Measurements from ENCODE around the gene LAP3.

DNA sequence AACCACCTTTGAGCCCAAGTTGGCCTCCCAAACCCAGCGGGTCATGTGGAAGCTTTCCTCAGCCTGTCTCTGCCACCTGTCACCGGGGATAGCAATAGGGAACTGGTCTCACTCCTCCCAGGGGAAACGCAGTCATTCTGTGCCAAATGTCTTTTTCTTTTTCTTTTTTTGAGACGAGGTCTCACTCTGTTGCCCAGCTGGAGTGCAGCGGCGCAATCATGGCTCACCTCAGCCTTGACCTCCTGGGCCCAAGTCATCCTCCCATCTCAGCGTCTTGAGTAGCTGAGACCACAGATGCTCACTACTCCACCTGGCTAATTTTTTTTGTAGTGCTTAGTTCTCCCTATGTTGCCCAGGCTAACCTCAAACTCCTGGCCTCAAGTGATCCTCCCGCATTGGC is 77.7 kb downstream of the LAP3 start:
- TF ChIP-seq GATA3 (IDR thresholded peaks at IDR 0.05; ENCODE audit: low read depth, low read length), result no peak
- TF ChIP-seq GATA2 (IDR thresholded peaks at IDR 0.05; ENCODE audit: low read depth, low read length), result no peak
